H1 (cell line): Measurements from ENCODE around the gene CHAT. TPM values are rescaled to one million over a fixed set of nuclear protein-coding genes. Genes with fewer than 3 reads are reported as not detected.

ENCODE experiments used
- CTCF ChIA-PET: fragments of 300-600 bp; sonication (Branson Sonifier 250); formaldehyde crosslinking; loops from one replicate; lab custom pipeline; 2021; ENCODE audit not compliant: partially characterized antibody; lab: Charles Lee
- POLR2A ChIA-PET: fragments of 300-600 bp; sonication (Branson Sonifier 250); formaldehyde crosslinking; loops from one replicate; lab custom pipeline; 2021; ENCODE audit warnings: inconsistent platforms; ENCODE audit not compliant: partially characterized antibody; lab: Charles Lee
- DNase-seq, 2 experiments: peaks; one replicate each; pipeline versions ENCODE4 v3.0.0 to v3.0.0-alpha.2; 2010 to 2022; ENCODE audit warnings: low spot score in 2 of 2, low read depth in 1 of 2, mixed read lengths in 1 of 2
- FAIRE-seq: peaks from 2 replicates; lab custom pipeline; 2011; peaks lifted over from hg19 to GRCh38; lab: Jason Lieb, UNC
- H2AFZ ChIP-seq: 2 replicates; pipeline ENCODE4 v1.8.1; 2012; ENCODE audit warnings: low read length, inconsistent platforms
- H2AK5ac ChIP-seq: 2 replicates; pipeline ENCODE4 v1.6.1; 2013; ENCODE audit warnings: low read depth, low read length
- H2BK120ac ChIP-seq: replicated peaks from 2 replicates; pipeline ENCODE3; 2013; ENCODE audit warnings: low read depth, low read length, inconsistent platforms
- H2BK12ac ChIP-seq: 2 replicates; pipeline ENCODE4 v1.6.1; 2013; ENCODE audit warnings: low read depth, low read length
- H2BK15ac ChIP-seq: 2 replicates; pipeline ENCODE4 v1.6.1; 2013; ENCODE audit warnings: low read length
- H2BK20ac ChIP-seq: 2 replicates; pipeline ENCODE4 v1.6.1; 2013; ENCODE audit warnings: low read length
- H2BK5ac ChIP-seq: 2 replicates; pipeline ENCODE4 v1.6.1; 2013; ENCODE audit warnings: low read depth, low read length
- H3K14ac ChIP-seq: 2 replicates; pipeline ENCODE4 v1.6.1; 2013; ENCODE audit warnings: inconsistent platforms; ENCODE audit not compliant: insufficient read length
- H3K18ac ChIP-seq: 2 replicates; pipeline ENCODE4 v1.6.1; 2013; ENCODE audit warnings: low read length; ENCODE audit errors: extremely low read depth
- H3K23ac ChIP-seq: 2 replicates; pipeline ENCODE4 v1.6.1; 2013; ENCODE audit warnings: inconsistent platforms; ENCODE audit not compliant: insufficient read length
- H3K23me2 ChIP-seq: 2 replicates; pipeline ENCODE4 v1.6.1; 2013; ENCODE audit warnings: low read depth, low read length
- H3K27ac ChIP-seq: 2 replicates; pipeline ENCODE4 v1.6.1; 2011; ENCODE audit warnings: low read depth, low read length, inconsistent platforms
- H3K27me3 ChIP-seq, 4 experiments: replicated peaks in 1 of 4; 1 replicate in 1 of 4; 2 replicates in 3 of 4; pipeline versions ENCODE4 v1.6.1 to v1.8.1; 2011 to 2013; ENCODE audit warnings: low read length in 3 of 4, mild to moderate bottlenecking in 3 of 4, inconsistent platforms in 2 of 4, mixed read lengths in 2 of 4, moderate library complexity in 1 of 4; ENCODE audit not compliant: control insufficient read depth in 3 of 4, insufficient read depth in 3 of 4; ENCODE audit errors: extremely low read depth in 1 of 4
- H3K36me3 ChIP-seq, 4 experiments: 2 replicates each; pipeline versions ENCODE4 v1.6.1 to v1.8.1; 2011 to 2013; ENCODE audit warnings: mild to moderate bottlenecking in 4 of 4, low read length in 3 of 4, moderate library complexity in 2 of 4, control low read depth in 1 of 4, inconsistent platforms in 1 of 4; ENCODE audit not compliant: insufficient read depth in 4 of 4, control insufficient read depth in 2 of 4
- H3K4ac ChIP-seq: replicated peaks from 2 replicates; pipeline ENCODE3; 2013; ENCODE audit warnings: low read length, low read depth, mixed read lengths, inconsistent platforms; ENCODE audit not compliant: insufficient read length
- H3K4me1 ChIP-seq, 4 experiments: replicated peaks in 1 of 4; 1 replicate in 1 of 4; 2 replicates in 3 of 4; pipeline versions ENCODE4 v1.6.1 to v1.8.1; 2011 to 2013; ENCODE audit warnings: low read length in 3 of 4, inconsistent platforms in 2 of 4, mixed read lengths in 1 of 4; ENCODE audit not compliant: insufficient read depth in 4 of 4, control insufficient read depth in 3 of 4
- H3K4me2 ChIP-seq, 2 experiments: 2 replicates each; pipeline versions ENCODE4 v1.6.1 to v1.8.1; 2011 to 2013; ENCODE audit warnings: low read depth in 2 of 2, low read length in 2 of 2, control low read depth in 1 of 2, inconsistent platforms in 1 of 2, mild to moderate bottlenecking in 1 of 2; ENCODE audit not compliant: insufficient read depth in 1 of 2
- H3K4me3 ChIP-seq, 4 experiments: fragments of 200-600, 300-600 bp in 1 of 4; sonication (generic), shearing (Covaris generic), sonication (Bioruptor Twin) in 1 of 4; 2 replicates each; pipeline versions ENCODE4 v1.5.1 to v1.8.1; 2011 to 2016; ENCODE audit warnings: low read length in 4 of 4, low read depth in 3 of 4, control low read depth in 2 of 4, inconsistent platforms in 2 of 4, mild to moderate bottlenecking in 2 of 4, mixed read lengths in 1 of 4, moderate library complexity in 1 of 4; ENCODE audit not compliant: insufficient read depth in 2 of 4; ENCODE audit errors: extremely low read depth in 1 of 4
- H3K56ac ChIP-seq: replicated peaks from 2 replicates; pipeline ENCODE3; 2013; ENCODE audit warnings: low read depth, mild to moderate bottlenecking, mixed read lengths, low read length, inconsistent platforms; ENCODE audit not compliant: insufficient read length
- H3K79me1 ChIP-seq: 2 replicates; pipeline ENCODE4 v1.6.1; 2013; ENCODE audit warnings: low read depth, low read length, control low read depth
- H3K79me2 ChIP-seq, 2 experiments: 2 replicates each; pipeline versions ENCODE4 v1.6.1 to v1.8.1; 2012 to 2013; ENCODE audit warnings: low read length in 2 of 2, mild to moderate bottlenecking in 2 of 2, inconsistent platforms in 1 of 2; ENCODE audit not compliant: insufficient read depth in 2 of 2, control insufficient read depth in 1 of 2
- H3K9ac ChIP-seq, 4 experiments: replicated peaks in 1 of 4; 1 replicate in 1 of 4; 2 replicates in 3 of 4; pipeline versions ENCODE4 v1.6.1 to v1.8.1; 2011 to 2013; ENCODE audit warnings: low read depth in 3 of 4, low read length in 3 of 4, control low read depth in 2 of 4, mild to moderate bottlenecking in 2 of 4, moderate library complexity in 2 of 4, inconsistent platforms in 1 of 4; ENCODE audit errors: extremely low read depth in 1 of 4
- H3K9me3 ChIP-seq, 2 experiments: 2 replicates each; pipeline versions ENCODE4 v1.6.1 to v1.8.1; 2012 to 2013; ENCODE audit warnings: mild to moderate bottlenecking in 2 of 2, moderate library complexity in 2 of 2, control low read depth in 1 of 2, inconsistent platforms in 1 of 2, low read depth in 1 of 2, low read length in 1 of 2, mixed read lengths in 1 of 2; ENCODE audit not compliant: insufficient read depth in 2 of 2
- H4K20me1 ChIP-seq, 2 experiments: replicated peaks in 1 of 2; 2 replicates each; pipeline versions ENCODE3 to v1.8.1; 2011 to 2013; ENCODE audit warnings: inconsistent platforms in 2 of 2, low read length in 2 of 2, mild to moderate bottlenecking in 1 of 2; ENCODE audit not compliant: insufficient read depth in 2 of 2, control insufficient read depth in 1 of 2
- H4K5ac ChIP-seq: 2 replicates; pipeline ENCODE4 v1.6.1; 2013; ENCODE audit warnings: low read length, low read depth, mixed read lengths, inconsistent platforms; ENCODE audit not compliant: insufficient read length
- H4K8ac ChIP-seq: 2 replicates; pipeline ENCODE4 v1.8.0; 2013; ENCODE audit warnings: mild to moderate bottlenecking, moderate library complexity, low read length, inconsistent platforms; ENCODE audit not compliant: insufficient read depth; ENCODE audit errors: extremely low read depth
- H4K91ac ChIP-seq: replicated peaks from 2 replicates; pipeline ENCODE3; 2013; ENCODE audit warnings: low read length, mixed read lengths, inconsistent platforms; ENCODE audit not compliant: insufficient read length
- BCL11A ChIP-seq, 2 experiments: IDR thresholded peaks; one replicate each; pipeline ENCODE4 v1.6.1; 2011; ENCODE audit warnings: low read depth in 2 of 2, low read length in 2 of 2, mild to moderate bottlenecking in 2 of 2
- CHD1 ChIP-seq: IDR thresholded peaks from 2 replicates; pipeline ENCODE4 v1.6.1; 2012; ENCODE audit warnings: low read depth, low read length, improper control_type of control experiment
- CHD2 ChIP-seq: IDR thresholded peaks from 2 replicates; pipeline ENCODE4 v1.6.1; 2012; ENCODE audit warnings: low read length, improper control_type of control experiment
- GABPA ChIP-seq: IDR thresholded peaks from 2 replicates; pipeline ENCODE4 v1.6.1; 2011; ENCODE audit warnings: mild to moderate bottlenecking, low read length, moderate library complexity, borderline replicate concordance; ENCODE audit not compliant: insufficient read depth
- KDM4A ChIP-seq: IDR thresholded peaks from one replicate; pipeline ENCODE4 v1.7.1; 2012; ENCODE audit warnings: low read depth, mild to moderate bottlenecking, moderate library complexity, low read length, inconsistent platforms; ENCODE audit not compliant: severe bottlenecking
- KDM5A ChIP-seq: fragments of 200-600 bp; IDR thresholded peaks from 2 replicates; pipeline ENCODE4 v1.7.1; 2012; ENCODE audit warnings: mild to moderate bottlenecking, low read length, inconsistent platforms, mixed read lengths
- NRF1 ChIP-seq: IDR thresholded peaks from 2 replicates; pipeline ENCODE4 v1.6.1; 2011; ENCODE audit warnings: mild to moderate bottlenecking, low read depth, low read length, improper control_type of control experiment
- POLR2A ChIP-seq, 2 experiments: IDR thresholded peaks; 1 replicate in 1 of 2; 2 replicates in 1 of 2; pipeline ENCODE4 v1.6.1; 2011; ENCODE audit warnings: low read depth in 2 of 2, low read length in 2 of 2, mild to moderate bottlenecking in 2 of 2; ENCODE audit errors: control extremely low read depth in 1 of 2
- SP4 ChIP-seq: IDR thresholded peaks from 2 replicates; pipeline ENCODE4 v1.6.1; 2012; ENCODE audit warnings: low read length, inconsistent platforms
- TAF1 ChIP-seq: IDR thresholded peaks from 2 replicates; pipeline ENCODE4 v1.6.1; 2011; ENCODE audit warnings: mild to moderate bottlenecking, low read depth, low read length
- WGBS, 2 experiments: shearing (Covaris generic) in 1 of 2; methylation state at CpG; one replicate each; pipeline versions ENCODE4 v1.1.6 to v1.1.7; 2013 to 2015; ENCODE audit warnings: low lambda C conversion rate in 2 of 2, mixed read lengths in 2 of 2, inconsistent platforms in 1 of 2, low coverage in 1 of 2, missing lambda C conversion rate in 1 of 2; ENCODE audit not compliant: insufficient replicate concordance in 2 of 2, insufficient coverage in 1 of 2, insufficient read length in 1 of 2; ENCODE audit errors: extremely low coverage in 1 of 2, missing lambda C conversion rate in 1 of 2; 5-methylcytosine and 5-hydroxymethylcytosine counted together
- polyA plus RNA-seq, 7 experiments: library from polyadenylated mRNA; depleted of rRNA in 3 of 7; stranded (reverse) in 5 of 7; unstranded in 2 of 7; fragments of >200 nt in 5 of 7; fragments of 200-250 nt in 2 of 7; gene quantifications; 1 replicate in 5 of 7; 2 replicates in 1 of 7; 4 replicates in 1 of 7; pipeline versions ENCODE4 v1.2.1 to v1.2.3, GENCODE V29; 2011 to 2013; ENCODE audit warnings: missing spikeins in 2 of 7, mixed read lengths in 2 of 7
- total RNA-seq: library from RNA; stranded (reverse); fragmentation: NEBNext Ultra II Directional; extraction: Animal tissue kit (Norgen Biotek cat#: 25700); gene quantifications from 2 replicates; pipeline ENCODE4 v1.2.1, GENCODE V29; 2021

Gene CHAT
- total and polyA plus RNA-seq, 2 of the 8 experiments (the other 6 are each of a cell fraction or from before 2014, with no cell fraction given): not detected

DNA sequence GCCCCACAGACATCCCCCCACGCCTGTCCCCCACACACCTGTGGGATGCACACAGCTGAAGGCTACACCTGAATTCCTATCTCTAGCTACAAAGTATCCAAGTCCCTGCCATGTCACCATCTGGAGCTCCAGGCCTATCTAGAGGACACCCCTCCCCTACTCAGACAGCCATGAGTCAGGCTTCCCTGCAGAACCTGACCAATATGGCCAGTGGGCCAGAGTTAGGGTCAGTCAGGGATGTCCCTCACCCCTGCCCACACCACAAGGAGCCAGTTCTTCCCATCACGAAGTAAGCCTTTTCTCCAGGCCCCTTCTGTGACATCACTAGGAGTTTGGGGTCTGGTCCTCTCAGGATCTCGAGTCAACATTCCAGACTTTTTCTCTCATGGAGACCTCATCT, 14.3 kb upstream of the CHAT start:
- 94% methylated on average over 3 of the region's 3 CpGs; no CpG with 5 or more reads in 1 of the 2 experiments for WGBS, 2 experiments
- ChIA-PET CTCF (interaction anchor here (0.9 to 2.3 kb wide), 5 partner anchors 9 to 124 kb away, joined by 3 to 6 read pairs (median 5); no protein-coding TSS in a partner anchor), POLR2A (interaction anchor here (0.5 kb wide), 1 partner anchor 122 kb away, joined by 3 read pairs; no protein-coding TSS in a partner anchor)
- Histone ChIP-seq H3K9me3 (no peaks in the 10 kb centered on the region), H2BK120ac (no peak overlapping the region), H2BK5ac (no peak overlapping the region), H2BK15ac (no peak overlapping the region), H3K4me1 (peaks cover 0 to 4% (median under 1%) of the 10 kb centered on the region in 4 experiments; a peak in 2 of 7 replicates), H3K23ac (no peak overlapping the region), H3K14ac (no peak overlapping the region), H2AFZ (no peak overlapping the region), H3K27me3 (peaks cover 0 to 7% (median 5%) of the 10 kb centered on the region in 4 experiments; a peak in 4 of 7 replicates), H4K20me1 (peaks cover 0 to 2% of the 10 kb centered on the region in 2 experiments), H3K4me3 (no peak overlapping the region), H4K8ac (no peak overlapping the region), H2BK12ac (no peak overlapping the region), H3K18ac (no peak overlapping the region), H3K56ac (no peak overlapping the region), H3K36me3 (no peaks in the 10 kb centered on the region), H3K4ac (no peak overlapping the region), H2BK20ac (no peak overlapping the region), H4K91ac (no peak overlapping the region), H3K23me2 (no peaks in the 10 kb centered on the region), H3K4me2 (no peak overlapping the region), H3K79me1 (no peaks in the 10 kb centered on the region), H3K79me2 (no peaks in the 10 kb centered on the region), H3K9ac (no peak overlapping the region), H3K27ac (no peak overlapping the region), H2AK5ac (no peak overlapping the region), H4K5ac (no peak overlapping the region)
- DNase-seq (no peak), FAIRE-seq (no peak)
- TF ChIP-seq SP4 (no peak), NRF1 (no peak), GABPA (no peak), CHD2 (no peak), POLR2A (IDR thresholded peaks at IDR 0.05; ENCODE audit: control extremely low read depth in 1 of 2, low read depth in 2 of 2, low read length in 2 of 2) (no peak), BCL11A (IDR thresholded peaks at IDR 0.05; ENCODE audit: low read depth in 2 of 2, low read length in 2 of 2) (no peak), KDM4A (no peak), TAF1 (no peak), CHD1 (no peak), KDM5A (no peak)
